HepG2 (cell line): ENCODE measurements around the gene PSKH1. TPM values are rescaled to one million over a fixed set of nuclear protein-coding genes. Genes with fewer than 3 reads are reported as not detected.
A peak's percentile ranks its signal among the peaks of the same experiment; 100 is the strongest.

Experiments
- GFI1 ChIP-seq: sonication (generic); formaldehyde crosslinking; IDR thresholded peaks from 2 replicates; pipeline ENCODE4 v1.5.0; 2020; ENCODE audit warnings: missing genetic modification reagents, mild to moderate bottlenecking, borderline replicate concordance
- KDM5A ChIP-seq: fragments of 200-600 bp; sonication (generic); IDR thresholded peaks from 2 replicates; pipeline ENCODE4 v1.7.0; 2018; ENCODE audit warnings: antibody characterized with exemption, mild to moderate bottlenecking, low read length, borderline replicate concordance
- MBNL3 ChIP-seq: fragments of 250-450 bp; sonication (Bioruptor Pico); conservative IDR thresholded peaks from 2 replicates; pipeline ENCODE4 v1.8.0; 2022; ENCODE audit warnings: mild to moderate bottlenecking, inconsistent platforms
- NKX3-1 ChIP-seq: sonication (generic); formaldehyde crosslinking; IDR thresholded peaks from 2 replicates; pipeline ENCODE4 v1.5.0; 2020; ENCODE audit warnings: missing genetic modification reagents
- PAF1 ChIP-seq: IDR thresholded peaks from 2 replicates; pipeline ENCODE4 v1.6.1; 2016; ENCODE audit warnings: missing genetic modification reagents, missing compliant biosample characterization
- PHF20 ChIP-seq: sonication (generic); formaldehyde crosslinking; IDR thresholded peaks from 2 replicates; pipeline ENCODE4 v1.5.0; 2020; ENCODE audit warnings: mild to moderate bottlenecking, missing genetic modification reagents
- TARDBP ChIP-seq: sonication (generic); formaldehyde crosslinking; IDR thresholded peaks from 2 replicates; pipeline ENCODE4 v1.8.0; 2022; ENCODE audit warnings: mild to moderate bottlenecking, missing genetic modification reagents
- ZNF138 ChIP-seq: sonication (generic); formaldehyde crosslinking; IDR thresholded peaks from 2 replicates; pipeline ENCODE4 v1.5.0; 2020; ENCODE audit warnings: mild to moderate bottlenecking, low read depth, missing genetic modification reagents
- ZNF550 ChIP-seq: sonication (generic); formaldehyde crosslinking; IDR thresholded peaks from 2 replicates; pipeline ENCODE4 v1.4.0; 2020; ENCODE audit warnings: mild to moderate bottlenecking, missing genetic modification reagents, borderline replicate concordance
- ZNF564 ChIP-seq: sonication (generic); formaldehyde crosslinking; IDR thresholded peaks from 2 replicates; pipeline ENCODE4 v1.8.1; 2023; ENCODE audit warnings: mild to moderate bottlenecking, missing genetic modification reagents
- ZNF746 ChIP-seq: sonication (generic); formaldehyde crosslinking; IDR thresholded peaks from 2 replicates; pipeline ENCODE4 v1.8.0; 2022; ENCODE audit warnings: mild to moderate bottlenecking, missing genetic modification reagents
- polyA plus RNA-seq, 8 experiments: library from polyadenylated mRNA; depleted of rRNA in 3 of 8; stranded (reverse) in 7 of 8; unstranded in 1 of 8; fragments of >200 nt; fragmentation: Illumina TruSeq in 4 of 8; extraction: Trizol in 4 of 8; gene quantifications; 2 replicates each; pipeline versions ENCODE4 v1.2.1 to v1.2.3, GENCODE V29; 2011 to 2016; ENCODE audit warnings: low read depth in 4 of 8, missing spikeins in 1 of 8, mixed read lengths in 1 of 8; ENCODE audit not compliant: insufficient read depth in 1 of 8
- total RNA-seq, 5 experiments: library from RNA; depleted of rRNA; stranded (reverse); fragments of >200 nt; fragmentation: Illumina TruSeq; extraction: Trizol; gene quantifications; 2 replicates each; pipeline ENCODE4 v1.2.3, GENCODE V29; 2016; ENCODE audit warnings: low read depth in 1 of 5
- TF ChIP-seq, protein P1 (sequence below): IDR thresholded peaks from 2 replicates; pipeline ENCODE4 v1.6.1; 2012; ENCODE audit warnings: low read length, improper control_type of control experiment
- TF ChIP-seq, protein P2 (sequence below): sonication (generic); formaldehyde crosslinking; IDR thresholded peaks from 2 replicates; pipeline ENCODE4 v1.5.0; 2020; ENCODE audit warnings: mild to moderate bottlenecking, missing genetic modification reagents, borderline replicate concordance
- TF ChIP-seq, protein P3 (sequence below): sonication (generic); formaldehyde crosslinking; IDR thresholded peaks from 2 replicates; pipeline ENCODE4 v1.4.0; 2020; ENCODE audit warnings: mild to moderate bottlenecking, missing genetic modification reagents

The PSKH1 gene
- total and polyA plus RNA-seq, 2 of the 13 experiments (the other 11 are each of a cell fraction or from before 2014, with no cell fraction given) = 8.4 to 19.1 TPM

GRCh38 chr16:67892899-67893742 is at the start of gene PSKH1 (continued):
- TF ChIP-seq ZNF138 (CRISPR knock-in tag) (peak; percentile 50; the same call in 1 of the 2 replicates), PAF1 (no peak), PHF20 (peak; percentile 81), TARDBP (CRISPR knock-in tag) (0 out of 2 replicates have a peak, but pooled peaks have one; percentile 14), NKX3-1 (0 out of 2 replicates have a peak, but pooled peaks have one; percentile 77), ZNF746 (CRISPR knock-in tag) (0 out of 2 replicates have a peak, but pooled peaks have one; percentile 56), ZNF564 (CRISPR knock-in tag) (peak; percentile 71; the same call in 1 of the 2 replicates), KDM5A (peak; percentile 93), GFI1 (no peak; the same call in 1 of the 2 replicates), MBNL3 (no peak), ZNF550 (CRISPR knock-in tag) (no peak)
- TF ChIP-seq, protein P1, sequence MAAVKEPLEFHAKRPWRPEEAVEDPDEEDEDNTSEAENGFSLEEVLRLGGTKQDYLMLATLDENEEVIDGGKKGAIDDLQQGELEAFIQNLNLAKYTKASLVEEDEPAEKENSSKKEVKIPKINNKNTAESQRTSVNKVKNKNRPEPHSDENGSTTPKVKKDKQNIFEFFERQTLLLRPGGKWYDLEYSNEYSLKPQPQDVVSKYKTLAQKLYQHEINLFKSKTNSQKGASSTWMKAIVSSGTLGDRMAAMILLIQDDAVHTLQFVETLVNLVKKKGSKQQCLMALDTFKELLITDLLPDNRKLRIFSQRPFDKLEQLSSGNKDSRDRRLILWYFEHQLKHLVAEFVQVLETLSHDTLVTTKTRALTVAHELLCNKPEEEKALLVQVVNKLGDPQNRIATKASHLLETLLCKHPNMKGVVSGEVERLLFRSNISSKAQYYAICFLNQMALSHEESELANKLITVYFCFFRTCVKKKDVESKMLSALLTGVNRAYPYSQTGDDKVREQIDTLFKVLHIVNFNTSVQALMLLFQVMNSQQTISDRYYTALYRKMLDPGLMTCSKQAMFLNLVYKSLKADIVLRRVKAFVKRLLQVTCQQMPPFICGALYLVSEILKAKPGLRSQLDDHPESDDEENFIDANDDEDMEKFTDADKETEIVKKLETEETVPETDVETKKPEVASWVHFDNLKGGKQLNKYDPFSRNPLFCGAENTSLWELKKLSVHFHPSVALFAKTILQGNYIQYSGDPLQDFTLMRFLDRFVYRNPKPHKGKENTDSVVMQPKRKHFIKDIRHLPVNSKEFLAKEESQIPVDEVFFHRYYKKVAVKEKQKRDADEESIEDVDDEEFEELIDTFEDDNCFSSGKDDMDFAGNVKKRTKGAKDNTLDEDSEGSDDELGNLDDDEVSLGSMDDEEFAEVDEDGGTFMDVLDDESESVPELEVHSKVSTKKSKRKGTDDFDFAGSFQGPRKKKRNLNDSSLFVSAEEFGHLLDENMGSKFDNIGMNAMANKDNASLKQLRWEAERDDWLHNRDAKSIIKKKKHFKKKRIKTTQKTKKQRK = no peak
- TF ChIP-seq, protein P2, sequence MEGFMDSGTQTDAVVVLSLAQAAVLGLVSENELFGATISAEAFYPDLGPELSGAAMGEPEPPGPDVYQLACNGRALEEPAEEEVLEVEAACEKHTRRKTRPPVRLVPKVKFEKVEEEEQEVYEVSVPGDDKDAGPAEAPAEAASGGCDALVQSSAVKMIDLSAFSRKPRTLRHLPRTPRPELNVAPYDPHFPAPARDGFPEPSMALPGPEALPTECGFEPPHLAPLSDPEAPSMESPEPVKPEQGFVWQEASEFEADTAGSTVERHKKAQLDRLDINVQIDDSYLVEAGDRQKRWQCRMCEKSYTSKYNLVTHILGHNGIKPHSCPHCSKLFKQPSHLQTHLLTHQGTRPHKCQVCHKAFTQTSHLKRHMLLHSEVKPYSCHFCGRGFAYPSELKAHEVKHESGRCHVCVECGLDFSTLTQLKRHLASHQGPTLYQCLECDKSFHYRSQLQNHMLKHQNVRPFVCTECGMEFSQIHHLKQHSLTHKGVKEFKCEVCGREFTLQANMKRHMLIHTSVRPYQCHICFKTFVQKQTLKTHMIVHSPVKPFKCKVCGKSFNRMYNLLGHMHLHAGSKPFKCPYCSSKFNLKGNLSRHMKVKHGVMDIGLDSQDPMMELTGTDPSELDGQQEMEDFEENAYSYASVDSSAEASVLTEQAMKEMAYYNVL (CRISPR knock-in tag) = peak; percentile 53; the same call in 1 of the 2 replicates
- TF ChIP-seq, protein P3, sequence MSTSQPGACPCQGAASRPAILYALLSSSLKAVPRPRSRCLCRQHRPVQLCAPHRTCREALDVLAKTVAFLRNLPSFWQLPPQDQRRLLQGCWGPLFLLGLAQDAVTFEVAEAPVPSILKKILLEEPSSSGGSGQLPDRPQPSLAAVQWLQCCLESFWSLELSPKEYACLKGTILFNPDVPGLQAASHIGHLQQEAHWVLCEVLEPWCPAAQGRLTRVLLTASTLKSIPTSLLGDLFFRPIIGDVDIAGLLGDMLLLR (CRISPR knock-in tag) = peak; percentile 90; the same call in 1 of the 2 replicates
